Smooth muscle cell of the umbilical artery (primary cell): ENCODE measurements around the gene CPXM1. TPM values are rescaled to one million over a fixed set of nuclear protein-coding genes. Genes with fewer than 3 reads are reported as not detected.

ENCODE experiments used
- total RNA-seq: library from RNA; depleted of rRNA; stranded (reverse); fragments of >200 nt; gene quantifications from 2 replicates; pipeline ENCODE4 v1.2.3, GENCODE V29; 2014

Gene CPXM1
- 1.1 and 3.9 TPM in 2 replicates for total RNA-seq

GRCh38 chr20:2800521-2801285, at the start of gene CPXM1:
Gene CPXM1 (minus strand): TSS chr20:2800627. CDS start chr20:2800572, 55 bp downstream.

DNA sequence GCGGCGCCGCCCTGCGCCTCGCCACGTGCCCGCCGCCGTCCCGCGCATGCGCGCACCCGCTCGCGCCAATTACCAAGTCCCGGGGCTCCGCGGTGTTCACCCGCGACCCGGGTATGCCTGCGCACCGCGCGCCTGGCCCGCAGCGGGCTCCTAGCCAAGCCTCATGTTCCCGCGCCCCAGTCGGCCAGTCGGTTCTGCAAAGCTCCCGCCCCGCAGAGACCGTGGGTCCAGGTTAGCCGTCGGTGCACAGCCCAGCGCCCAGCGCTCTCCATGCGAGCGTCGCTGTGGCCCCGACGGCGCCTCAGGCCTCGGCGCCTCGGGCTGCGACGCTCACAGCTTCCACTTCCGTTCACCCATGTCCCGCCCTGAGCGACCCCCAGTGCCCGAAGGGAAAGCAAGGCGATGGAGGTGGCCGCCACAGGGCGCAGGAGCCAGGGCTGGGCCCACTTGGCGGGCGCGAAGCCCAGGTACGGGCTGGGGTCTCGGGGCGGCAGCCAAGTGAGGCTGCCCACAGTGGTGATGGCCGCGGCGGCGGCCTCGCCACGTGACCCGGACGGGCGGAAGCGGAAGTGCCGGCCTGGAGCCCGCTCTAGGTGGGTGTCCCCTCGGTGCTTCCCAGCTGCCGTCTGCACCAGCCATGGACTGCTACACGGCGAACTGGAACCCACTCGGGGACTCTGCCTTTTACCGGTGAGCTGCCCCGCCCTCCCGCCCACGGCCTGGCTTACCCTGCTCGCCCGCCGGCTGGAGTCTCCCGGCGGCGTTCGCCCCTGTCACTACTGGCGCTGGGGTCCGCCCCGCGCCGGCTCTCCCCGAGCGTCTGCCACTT, 39.9 kb upstream of the CPXM1 start, which contains the start of the genes PCED1A and VPS16:
TSS of gene PCED1A (minus strand) at position 518 of the 829 bp plus-strand sequence. CDS start 743 bp downstream, outside the sequence.
TSS of gene VPS16 (plus strand) at position 608 of the 829 bp plus-strand sequence. CDS start at position 638, 30 bp downstream.

DNA sequence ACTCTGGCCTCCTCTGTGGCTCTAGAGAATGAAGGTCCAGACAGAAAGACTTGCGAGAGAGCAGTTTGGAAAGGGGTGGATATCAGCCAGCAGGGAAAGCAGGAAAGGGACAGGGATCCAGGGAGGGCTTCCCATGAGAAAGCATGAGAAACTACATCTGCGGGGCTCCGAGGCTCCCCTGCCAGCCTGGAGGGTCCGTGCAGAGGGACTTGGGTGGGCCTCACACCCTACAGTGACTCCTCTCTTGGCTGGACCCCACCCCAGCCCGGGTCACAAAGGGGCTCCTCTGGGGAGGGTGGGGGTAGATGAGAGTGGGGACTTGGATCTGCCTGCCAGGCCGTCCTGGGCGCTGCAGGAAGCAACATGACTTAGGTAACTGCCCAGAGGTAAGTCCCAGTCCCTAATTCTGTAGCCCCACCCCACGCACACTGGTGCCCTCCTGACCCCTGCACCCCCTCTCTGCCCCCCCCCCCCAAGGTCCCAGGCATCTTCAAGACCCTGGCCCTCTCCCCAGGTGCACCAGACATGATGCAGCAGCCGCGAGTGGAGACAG, 15.7 kb upstream of the CPXM1 start, which contains the start of gene TMEM239:
TSS of gene TMEM239 (plus strand) at position 335 of the 553 bp plus-strand sequence. CDS start at position 526, 191 bp downstream.

GRCh38 chr20:2814587-2815051, 14.2 kb upstream of the CPXM1 start, which contains the start of gene C20orf141:
Gene C20orf141 (plus strand): TSS chr20:2814987. CDS start chr20:2815185, 198 bp downstream.

Other genes starting within 250 kb of the CPXM1 start
- gene NOP56, start 148.0 kb downstream of the CPXM1 start, total RNA-seq = 119 and 127 TPM in 2 replicates
- 62.1 and 66.0 TPM in 2 replicates for gene IDH3B, start 136.4 kb downstream of the CPXM1 start, total RNA-seq
- 1.8 and 1.9 TPM in 2 replicates for gene EBF4, start 107.8 kb downstream of the CPXM1 start, total RNA-seq
- not detected in 2 replicates for gene C20orf141, start 14.4 kb upstream of the CPXM1 start, total RNA-seq
- gene TMEM239, start 15.7 kb upstream of the CPXM1 start, total RNA-seq = not detected in 2 replicates
- gene PCED1A, start 40.0 kb upstream of the CPXM1 start, total RNA-seq = 26.5 and 33.0 TPM in 2 replicates
- 51.2 and 57.6 TPM in 2 replicates for gene VPS16, start 40.1 kb upstream of the CPXM1 start, total RNA-seq
- 20.2 and 32.8 TPM in 2 replicates for gene PTPRA, start 72.9 kb upstream of the CPXM1 start, total RNA-seq
- 0.59 TPM in 1 of 2 replicates, not detected in the other for gene GNRH2, start 243.0 kb upstream of the CPXM1 start, total RNA-seq
- gene MRPS26, start 245.4 kb upstream of the CPXM1 start, total RNA-seq = 25.2 and 30.6 TPM in 2 replicates